GM12878 (cell line): ENCODE results near the gene ZNHIT1. TPM values are rescaled to one million over a fixed set of nuclear protein-coding genes. Genes with fewer than 3 reads are reported as not detected.

ENCODE experiments used
- BHLHE40 ChIP-seq, 2 experiments: fragments of 450-650 bp in 1 of 2; IDR thresholded peaks; 2 replicates each; pipeline ENCODE4 v1.6.1; 2011 to 2017; ENCODE audit warnings: low read depth in 2 of 2, borderline replicate concordance in 1 of 2, improper control_type of control experiment in 1 of 2, low read length in 1 of 2, mild to moderate bottlenecking in 1 of 2
- E4F1 ChIP-seq: fragments of 450-650 bp; IDR thresholded peaks from 2 replicates; pipeline ENCODE4 v1.6.1; 2018; ENCODE audit warnings: borderline replicate concordance, mild to moderate bottlenecking; ENCODE audit not compliant: partially characterized antibody
- GABPA ChIP-seq: IDR thresholded peaks from 2 replicates; pipeline ENCODE4 v1.6.1; 2014; ENCODE audit warnings: antibody characterized with exemption, low read depth, mild to moderate bottlenecking, inconsistent platforms
- IKZF2 ChIP-seq, 2 experiments: fragments of 450-650 bp; IDR thresholded peaks; 2 replicates each; pipeline ENCODE4 v1.6.1; 2017; ENCODE audit warnings: mild to moderate bottlenecking in 2 of 2, moderate library complexity in 2 of 2
- LARP7 ChIP-seq: fragments of 450-650 bp; IDR thresholded peaks from 2 replicates; pipeline ENCODE4 v1.6.1; 2017; ENCODE audit warnings: mild to moderate bottlenecking
- MTA2 ChIP-seq: fragments of 450-650 bp; IDR thresholded peaks from 2 replicates; pipeline ENCODE4 v1.6.1; 2016; ENCODE audit warnings: low read depth, mild to moderate bottlenecking, moderate library complexity
- PAX5 ChIP-seq: IDR thresholded peaks from 2 replicates; pipeline ENCODE4 v1.6.1; 2011; ENCODE audit warnings: low read depth, low read length, borderline replicate concordance
- POLR2AphosphoS2 ChIP-seq: IDR thresholded peaks from 2 replicates; pipeline ENCODE4 v1.6.1; 2011; ENCODE audit warnings: low read depth, mild to moderate bottlenecking, low read length, improper control_type of control experiment, moderate library complexity
- SIN3A ChIP-seq: IDR thresholded peaks from 2 replicates; pipeline ENCODE4 v1.6.1; 2012; ENCODE audit warnings: low read depth, low read length, improper control_type of control experiment
- SMAD5 ChIP-seq: IDR thresholded peaks from 2 replicates; pipeline ENCODE4 v1.6.1; 2016; ENCODE audit warnings: antibody characterized with exemption, low read depth
- SRF ChIP-seq, 2 experiments: IDR thresholded peaks; 2 replicates each; pipeline ENCODE4 v1.6.1; 2011; ENCODE audit warnings: low read depth in 2 of 2, low read length in 2 of 2, mild to moderate bottlenecking in 1 of 2, moderate library complexity in 1 of 2
- TAF1 ChIP-seq: IDR thresholded peaks from 2 replicates; pipeline ENCODE4 v1.6.1; 2011; ENCODE audit warnings: mild to moderate bottlenecking, low read depth, low read length, borderline replicate concordance
- USF2 ChIP-seq: IDR thresholded peaks from 2 replicates; pipeline ENCODE4 v1.6.1; 2011; ENCODE audit warnings: low read depth, low read length, improper control_type of control experiment, borderline replicate concordance
- YY1 ChIP-seq: IDR thresholded peaks from 2 replicates; pipeline ENCODE4 v1.6.1; 2011; ENCODE audit warnings: low read depth, mild to moderate bottlenecking, low read length
- polyA plus RNA-seq, 11 experiments: library from polyadenylated mRNA; depleted of rRNA in 4 of 11; unstranded in 6 of 11; stranded (reverse) in 5 of 11; fragments of >200 nt; fragmentation: Nextera tagmentation in 4 of 11; fragmentation: Illumina TruSeq in 1 of 11; extraction: Ambion mirVana in 4 of 11; extraction: Trizol in 1 of 11; gene quantifications; 1 replicate in 1 of 11; 2 replicates in 10 of 11; pipeline versions ENCODE4 v1.2.1 to v1.2.3, GENCODE V29; 2011 to 2016; ENCODE audit warnings: inconsistent platforms in 2 of 11, missing spikeins in 2 of 11, low read depth in 1 of 11
- total RNA-seq, 4 experiments: library from RNA; depleted of rRNA in 3 of 4; stranded (reverse); fragments of >200 nt in 3 of 4; fragmentation: Illumina TruSeq in 1 of 4; extraction: Trizol in 1 of 4; gene quantifications; 2 replicates each; pipeline versions ENCODE4 v1.2.1 to v1.2.3, GENCODE V29; 2013 to 2021
- TF ChIP-seq, protein P1 (sequence below): fragments of 450-650 bp; IDR thresholded peaks from 2 replicates; pipeline ENCODE4 v1.6.1; 2016; ENCODE audit warnings: mild to moderate bottlenecking
- TF ChIP-seq, protein P2 (sequence below): fragments of 450-650 bp; IDR thresholded peaks from 2 replicates; pipeline ENCODE4 v1.6.1; 2016; ENCODE audit warnings: mild to moderate bottlenecking, moderate library complexity, borderline replicate concordance
- TF ChIP-seq, protein P3 (sequence below): fragments of 450-650 bp; conservative IDR thresholded peaks from 2 replicates; pipeline ENCODE4 v1.6.1; 2017; ENCODE audit warnings: mild to moderate bottlenecking, moderate library complexity

ZNHIT1 gene
- total and polyA plus RNA-seq, 10 of the 15 experiments (the other 5 are each of a cell fraction or from before 2014, with no cell fraction given): 3.8 to 79.2 (median 44.5) TPM

- TF ChIP-seq POLR2AphosphoS2: peak; percentile 61; the same call in 1 of the 2 replicates
- TF ChIP-seq IKZF2 (IDR thresholded peaks at IDR 0.05): peak; percentile 9 to 33; a peak in 3 of 4 replicates
- TF ChIP-seq E4F1: peak; percentile 60
- peak; percentile 44 to 58; a peak in 2 of 4 replicates for TF ChIP-seq BHLHE40 (IDR thresholded peaks at IDR 0.05; ENCODE audit: borderline replicate concordance in 1 of 2, low read depth in 2 of 2, low read length in 1 of 2)
- TF ChIP-seq SMAD5: peak; percentile 78; the same call in 1 of the 2 replicates
- TF ChIP-seq PAX5: peak; percentile 4; the same call in 1 of the 2 replicates
- peak; percentile 61 for TF ChIP-seq YY1
- peak; percentile 84; the same call in 1 of the 2 replicates for TF ChIP-seq TAF1
- no peak for TF ChIP-seq SRF (IDR thresholded peaks at IDR 0.05; ENCODE audit: low read depth in 2 of 2, low read length in 2 of 2)
- no peak for TF ChIP-seq MTA2
- peak; percentile 41; the same call in 1 of the 2 replicates for TF ChIP-seq LARP7
- TF ChIP-seq, protein P1, sequence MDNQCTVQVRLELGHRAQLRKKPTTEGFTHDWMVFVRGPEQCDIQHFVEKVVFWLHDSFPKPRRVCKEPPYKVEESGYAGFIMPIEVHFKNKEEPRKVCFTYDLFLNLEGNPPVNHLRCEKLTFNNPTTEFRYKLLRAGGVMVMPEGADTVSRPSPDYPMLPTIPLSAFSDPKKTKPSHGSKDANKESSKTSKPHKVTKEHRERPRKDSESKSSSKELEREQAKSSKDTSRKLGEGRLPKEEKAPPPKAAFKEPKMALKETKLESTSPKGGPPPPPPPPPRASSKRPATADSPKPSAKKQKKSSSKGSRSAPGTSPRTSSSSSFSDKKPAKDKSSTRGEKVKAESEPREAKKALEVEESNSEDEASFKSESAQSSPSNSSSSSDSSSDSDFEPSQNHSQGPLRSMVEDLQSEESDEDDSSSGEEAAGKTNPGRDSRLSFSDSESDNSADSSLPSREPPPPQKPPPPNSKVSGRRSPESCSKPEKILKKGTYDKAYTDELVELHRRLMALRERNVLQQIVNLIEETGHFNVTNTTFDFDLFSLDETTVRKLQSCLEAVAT: 0 out of 2 replicates have a peak, but pooled peaks have one; percentile 15
- TF ChIP-seq GABPA: peak; percentile 80
- TF ChIP-seq USF2: peak; percentile 89
- TF ChIP-seq, protein P2, sequence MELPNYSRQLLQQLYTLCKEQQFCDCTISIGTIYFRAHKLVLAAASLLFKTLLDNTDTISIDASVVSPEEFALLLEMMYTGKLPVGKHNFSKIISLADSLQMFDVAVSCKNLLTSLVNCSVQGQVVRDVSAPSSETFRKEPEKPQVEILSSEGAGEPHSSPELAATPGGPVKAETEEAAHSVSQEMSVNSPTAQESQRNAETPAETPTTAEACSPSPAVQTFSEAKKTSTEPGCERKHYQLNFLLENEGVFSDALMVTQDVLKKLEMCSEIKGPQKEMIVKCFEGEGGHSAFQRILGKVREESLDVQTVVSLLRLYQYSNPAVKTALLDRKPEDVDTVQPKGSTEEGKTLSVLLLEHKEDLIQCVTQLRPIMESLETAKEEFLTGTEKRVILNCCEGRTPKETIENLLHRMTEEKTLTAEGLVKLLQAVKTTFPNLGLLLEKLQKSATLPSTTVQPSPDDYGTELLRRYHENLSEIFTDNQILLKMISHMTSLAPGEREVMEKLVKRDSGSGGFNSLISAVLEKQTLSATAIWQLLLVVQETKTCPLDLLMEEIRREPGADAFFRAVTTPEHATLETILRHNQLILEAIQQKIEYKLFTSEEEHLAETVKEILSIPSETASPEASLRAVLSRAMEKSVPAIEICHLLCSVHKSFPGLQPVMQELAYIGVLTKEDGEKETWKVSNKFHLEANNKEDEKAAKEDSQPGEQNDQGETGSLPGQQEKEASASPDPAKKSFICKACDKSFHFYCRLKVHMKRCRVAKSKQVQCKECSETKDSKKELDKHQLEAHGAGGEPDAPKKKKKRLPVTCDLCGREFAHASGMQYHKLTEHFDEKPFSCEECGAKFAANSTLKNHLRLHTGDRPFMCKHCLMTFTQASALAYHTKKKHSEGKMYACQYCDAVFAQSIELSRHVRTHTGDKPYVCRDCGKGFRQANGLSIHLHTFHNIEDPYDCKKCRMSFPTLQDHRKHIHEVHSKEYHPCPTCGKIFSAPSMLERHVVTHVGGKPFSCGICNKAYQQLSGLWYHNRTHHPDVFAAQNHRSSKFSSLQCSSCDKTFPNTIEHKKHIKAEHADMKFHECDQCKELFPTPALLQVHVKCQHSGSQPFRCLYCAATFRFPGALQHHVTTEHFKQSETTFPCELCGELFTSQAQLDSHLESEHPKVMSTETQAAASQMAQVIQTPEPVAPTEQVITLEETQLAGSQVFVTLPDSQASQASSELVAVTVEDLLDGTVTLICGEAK: peak; percentile 84; the same call in 1 of the 2 replicates
- TF ChIP-seq, protein P3, sequence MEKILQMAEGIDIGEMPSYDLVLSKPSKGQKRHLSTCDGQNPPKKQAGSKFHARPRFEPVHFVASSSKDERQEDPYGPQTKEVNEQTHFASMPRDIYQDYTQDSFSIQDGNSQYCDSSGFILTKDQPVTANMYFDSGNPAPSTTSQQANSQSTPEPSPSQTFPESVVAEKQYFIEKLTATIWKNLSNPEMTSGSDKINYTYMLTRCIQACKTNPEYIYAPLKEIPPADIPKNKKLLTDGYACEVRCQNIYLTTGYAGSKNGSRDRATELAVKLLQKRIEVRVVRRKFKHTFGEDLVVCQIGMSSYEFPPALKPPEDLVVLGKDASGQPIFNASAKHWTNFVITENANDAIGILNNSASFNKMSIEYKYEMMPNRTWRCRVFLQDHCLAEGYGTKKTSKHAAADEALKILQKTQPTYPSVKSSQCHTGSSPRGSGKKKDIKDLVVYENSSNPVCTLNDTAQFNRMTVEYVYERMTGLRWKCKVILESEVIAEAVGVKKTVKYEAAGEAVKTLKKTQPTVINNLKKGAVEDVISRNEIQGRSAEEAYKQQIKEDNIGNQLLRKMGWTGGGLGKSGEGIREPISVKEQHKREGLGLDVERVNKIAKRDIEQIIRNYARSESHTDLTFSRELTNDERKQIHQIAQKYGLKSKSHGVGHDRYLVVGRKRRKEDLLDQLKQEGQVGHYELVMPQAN: peak; percentile 83
- peak; percentile 43; the same call in 1 of the 2 replicates for TF ChIP-seq SIN3A
Observed at GRCh38 chr7:101251871-101252659, 34.1 kb downstream of the ZNHIT1 start (continued).
